ENCODE data around the gene KIT. TPM values are rescaled to one million over a fixed set of nuclear protein-coding genes. Genes with fewer than 3 reads are reported as not detected.

The KIT gene
- total RNA-seq, 1 experiment from 2014 or later, result not detected

DNA sequence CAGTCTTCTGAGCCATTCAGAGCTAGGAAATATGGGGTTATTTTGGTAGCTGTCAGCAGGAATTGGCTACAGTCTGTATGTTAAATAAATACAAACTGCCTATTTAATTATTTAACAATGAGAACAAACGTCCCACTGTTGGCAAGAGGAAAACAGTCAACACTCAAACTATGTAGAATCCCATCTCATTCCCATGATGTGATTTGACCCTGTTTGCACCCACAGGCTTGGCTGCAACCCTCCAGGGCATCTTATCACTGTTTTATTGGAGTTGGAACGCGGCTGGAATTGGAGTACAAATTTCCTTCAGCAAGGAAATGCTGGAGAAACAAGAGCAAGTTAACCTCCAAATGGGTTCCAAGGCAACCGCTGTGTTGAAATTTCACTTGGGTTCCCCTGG is 124.0 kb downstream of the KIT start:
- H3K27me3 ChIP-seq (ENCODE audit: insufficient read depth, low read length), result peaks cover 4% of the 10 kb centered on the region; the same call in 1 of the 2 replicates
- no peak overlapping the region for H3K4me2 ChIP-seq (ENCODE audit: low read length)
- no peak for ATAC-seq
- no peaks in the 10 kb centered on the region for H3K9me2 ChIP-seq (ENCODE audit: insufficient read depth)
- no peak overlapping the region for H3K27ac ChIP-seq (ENCODE audit: low read depth, low read length)
- H4K20me1 ChIP-seq (ENCODE audit: insufficient read depth), result no peaks in the 10 kb centered on the region
- ChIA-PET POLR2A (no interaction called here), RAD21 (ENCODE audit: low non-redundant PET in 1 of 2, low total read pairs in 2 of 2, uncharacterized antibody in 2 of 2, unreplicated experiment in 2 of 2) (no interaction called here), CTCF (no interaction called here)
- no peak overlapping the region for H3K4me3 ChIP-seq (replicated peaks in 1 of 2; ENCODE audit: low read depth in 1 of 2, low read length in 2 of 2)
- H3K79me2 ChIP-seq (ENCODE audit: insufficient read depth, low read length), result no peaks in the 10 kb centered on the region
- no peaks in the 10 kb centered on the region for H3K36me3 ChIP-seq (ENCODE audit: control insufficient read depth in 1 of 2, insufficient read depth in 2 of 2, low read length in 2 of 2)
- no peaks in the 10 kb centered on the region for H3K9me3 ChIP-seq (ENCODE audit: control insufficient read depth in 1 of 2, insufficient read depth in 1 of 2, low read depth in 1 of 2, low read length in 2 of 2)
- no peak overlapping the region for H3K9ac ChIP-seq (ENCODE audit: low read length)
- no peak for TF ChIP-seq CEBPB (IDR thresholded peaks at IDR 0.05; ENCODE audit: low read depth)
- TF ChIP-seq SRF (IDR thresholded peaks at IDR 0.05; ENCODE audit: low read depth), result no peak
- TF ChIP-seq JUND (IDR thresholded peaks at IDR 0.05), result no peak
- no peak for TF ChIP-seq ATF3 (IDR thresholded peaks at IDR 0.05)
- TF ChIP-seq CTCF (IDR thresholded peaks at IDR 0.05 in 2 of 3, conservative IDR thresholded peaks at IDR 0.05 in 1 of 3; ENCODE audit: borderline replicate concordance in 1 of 3, insufficient read depth in 1 of 3, low read depth in 2 of 3, low read length in 2 of 3), result no peak
- no TSS peak for BruUV-seq (replicated peaks)
- no peak overlapping the region for H2AFZ ChIP-seq (ENCODE audit: low read depth, low read length, poor library complexity, severe bottlenecking)
- DNase-seq (ENCODE audit: low read depth, low spot score), result no peak
- intact Hi-C loops (cut with micrococcal nuclease), result no loop called here
- no peaks in the 10 kb centered on the region for H3K4me1 ChIP-seq (ENCODE audit: control insufficient read depth in 1 of 2, insufficient read depth in 2 of 2, low read length in 2 of 2)

DNA sequence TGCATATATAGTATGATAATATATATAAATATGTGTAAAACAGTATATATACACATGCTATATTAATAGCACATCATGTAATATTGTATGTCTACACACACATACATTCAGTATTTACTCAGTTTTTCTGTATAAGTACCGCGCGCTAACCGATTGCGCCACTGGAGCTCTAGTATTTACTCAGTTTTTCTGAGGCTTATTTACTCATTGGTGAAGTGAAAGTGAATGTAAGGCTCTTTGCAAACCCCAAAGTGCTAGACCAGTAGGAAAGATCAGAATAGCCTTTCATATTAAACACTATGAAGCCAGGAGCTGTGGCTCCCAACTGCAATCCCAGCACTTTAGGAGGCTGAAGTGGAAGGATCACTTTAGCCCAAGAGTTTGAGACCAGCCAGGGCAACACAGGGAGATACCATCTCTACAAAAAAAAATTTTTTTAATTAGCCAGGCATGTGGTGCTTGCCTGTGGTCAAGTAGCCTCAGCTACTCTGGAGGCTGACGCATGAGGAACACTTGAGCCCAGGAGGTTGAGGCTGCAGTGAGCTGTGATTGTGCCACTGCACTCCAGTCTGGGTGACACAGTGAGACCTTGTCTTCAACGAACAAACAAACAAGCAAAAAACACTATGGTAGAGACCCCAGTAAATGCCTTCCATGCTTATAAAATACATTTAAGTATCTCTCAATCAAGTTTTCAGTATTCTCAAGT is 125.8 kb downstream of the KIT start:
- BruUV-seq (replicated peaks), result no TSS peak
- Histone ChIP-seq H4K20me1 (ENCODE audit: insufficient read depth) (no peaks in the 10 kb centered on the region), H2AFZ (ENCODE audit: low read depth, low read length, poor library complexity, severe bottlenecking) (no peak overlapping the region), H3K9ac (ENCODE audit: low read length) (no peak overlapping the region), H3K9me3 (ENCODE audit: control insufficient read depth in 1 of 2, insufficient read depth in 1 of 2, low read depth in 1 of 2, low read length in 2 of 2) (no peaks in the 10 kb centered on the region), H3K4me2 (ENCODE audit: low read length) (no peak overlapping the region), H3K79me2 (ENCODE audit: insufficient read depth, low read length) (no peaks in the 10 kb centered on the region), H3K9me2 (ENCODE audit: insufficient read depth) (no peaks in the 10 kb centered on the region; the same call in 1 of the 2 replicates), H3K4me1 (ENCODE audit: control insufficient read depth in 1 of 2, insufficient read depth in 2 of 2, low read length in 2 of 2) (no peaks in the 10 kb centered on the region), H3K4me3 (replicated peaks in 1 of 2; ENCODE audit: low read depth in 1 of 2, low read length in 2 of 2) (no peak overlapping the region), H3K27ac (ENCODE audit: low read depth, low read length) (no peak overlapping the region), H3K36me3 (ENCODE audit: control insufficient read depth in 1 of 2, insufficient read depth in 2 of 2, low read length in 2 of 2) (no peaks in the 10 kb centered on the region), H3K27me3 (ENCODE audit: insufficient read depth, low read length) (peaks cover 11% of the 10 kb centered on the region; the same call in 1 of the 2 replicates)
- intact Hi-C loops (cut with micrococcal nuclease), result no loop called here
- no peak for ATAC-seq
- DNase-seq (ENCODE audit: low read depth, low spot score), result no peak
- ChIA-PET RAD21 (ENCODE audit: low non-redundant PET in 1 of 2, low total read pairs in 2 of 2, uncharacterized antibody in 2 of 2, unreplicated experiment in 2 of 2) (no interaction called here), POLR2A (no interaction called here), CTCF (no interaction called here)
- TF ChIP-seq EZH2 (IDR thresholded peaks at IDR 0.05), result no peak
- no peak for TF ChIP-seq POLR2A (IDR thresholded peaks at IDR 0.05; ENCODE audit: borderline replicate concordance, extremely low read depth, insufficient read depth, insufficient read length)
- TF ChIP-seq SP1 (IDR thresholded peaks at IDR 0.05; ENCODE audit: low read depth), result no peak
- no peak for TF ChIP-seq ELF1 (IDR thresholded peaks at IDR 0.05; ENCODE audit: borderline replicate concordance, low read depth)
- no peak for TF ChIP-seq JUND (IDR thresholded peaks at IDR 0.05)
- no peak for TF ChIP-seq POLR2AphosphoS5 (IDR thresholded peaks at IDR 0.05; ENCODE audit: low read depth, low read length)
- TF ChIP-seq, protein P1, sequence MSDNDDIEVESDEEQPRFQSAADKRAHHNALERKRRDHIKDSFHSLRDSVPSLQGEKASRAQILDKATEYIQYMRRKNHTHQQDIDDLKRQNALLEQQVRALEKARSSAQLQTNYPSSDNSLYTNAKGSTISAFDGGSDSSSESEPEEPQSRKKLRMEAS (IDR thresholded peaks at IDR 0.05), result no peak
- no peak for TF ChIP-seq CBX3 (IDR thresholded peaks at IDR 0.05; ENCODE audit: low read depth)
- TF ChIP-seq, protein P2, sequence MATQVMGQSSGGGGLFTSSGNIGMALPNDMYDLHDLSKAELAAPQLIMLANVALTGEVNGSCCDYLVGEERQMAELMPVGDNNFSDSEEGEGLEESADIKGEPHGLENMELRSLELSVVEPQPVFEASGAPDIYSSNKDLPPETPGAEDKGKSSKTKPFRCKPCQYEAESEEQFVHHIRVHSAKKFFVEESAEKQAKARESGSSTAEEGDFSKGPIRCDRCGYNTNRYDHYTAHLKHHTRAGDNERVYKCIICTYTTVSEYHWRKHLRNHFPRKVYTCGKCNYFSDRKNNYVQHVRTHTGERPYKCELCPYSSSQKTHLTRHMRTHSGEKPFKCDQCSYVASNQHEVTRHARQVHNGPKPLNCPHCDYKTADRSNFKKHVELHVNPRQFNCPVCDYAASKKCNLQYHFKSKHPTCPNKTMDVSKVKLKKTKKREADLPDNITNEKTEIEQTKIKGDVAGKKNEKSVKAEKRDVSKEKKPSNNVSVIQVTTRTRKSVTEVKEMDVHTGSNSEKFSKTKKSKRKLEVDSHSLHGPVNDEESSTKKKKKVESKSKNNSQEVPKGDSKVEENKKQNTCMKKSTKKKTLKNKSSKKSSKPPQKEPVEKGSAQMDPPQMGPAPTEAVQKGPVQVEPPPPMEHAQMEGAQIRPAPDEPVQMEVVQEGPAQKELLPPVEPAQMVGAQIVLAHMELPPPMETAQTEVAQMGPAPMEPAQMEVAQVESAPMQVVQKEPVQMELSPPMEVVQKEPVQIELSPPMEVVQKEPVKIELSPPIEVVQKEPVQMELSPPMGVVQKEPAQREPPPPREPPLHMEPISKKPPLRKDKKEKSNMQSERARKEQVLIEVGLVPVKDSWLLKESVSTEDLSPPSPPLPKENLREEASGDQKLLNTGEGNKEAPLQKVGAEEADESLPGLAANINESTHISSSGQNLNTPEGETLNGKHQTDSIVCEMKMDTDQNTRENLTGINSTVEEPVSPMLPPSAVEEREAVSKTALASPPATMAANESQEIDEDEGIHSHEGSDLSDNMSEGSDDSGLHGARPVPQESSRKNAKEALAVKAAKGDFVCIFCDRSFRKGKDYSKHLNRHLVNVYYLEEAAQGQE (IDR thresholded peaks at IDR 0.05; ENCODE audit: low read depth), result no peak
- no peak for TF ChIP-seq EGR1 (IDR thresholded peaks at IDR 0.05; ENCODE audit: low read depth)

Data from HCT116 (cell line).